HG02938 (cell line): ENCODE data around the gene HSPA12B.

Experiments used
- ATAC-seq: cut with Tn5 transposase; IDR thresholded peaks from one replicate; pipeline ENCODE4 v1.9.1; 2021; ENCODE audit warnings: mild to moderate bottlenecking, moderate library complexity; ENCODE audit not compliant: unreplicated experiment

HSPA12B gene

DNA sequence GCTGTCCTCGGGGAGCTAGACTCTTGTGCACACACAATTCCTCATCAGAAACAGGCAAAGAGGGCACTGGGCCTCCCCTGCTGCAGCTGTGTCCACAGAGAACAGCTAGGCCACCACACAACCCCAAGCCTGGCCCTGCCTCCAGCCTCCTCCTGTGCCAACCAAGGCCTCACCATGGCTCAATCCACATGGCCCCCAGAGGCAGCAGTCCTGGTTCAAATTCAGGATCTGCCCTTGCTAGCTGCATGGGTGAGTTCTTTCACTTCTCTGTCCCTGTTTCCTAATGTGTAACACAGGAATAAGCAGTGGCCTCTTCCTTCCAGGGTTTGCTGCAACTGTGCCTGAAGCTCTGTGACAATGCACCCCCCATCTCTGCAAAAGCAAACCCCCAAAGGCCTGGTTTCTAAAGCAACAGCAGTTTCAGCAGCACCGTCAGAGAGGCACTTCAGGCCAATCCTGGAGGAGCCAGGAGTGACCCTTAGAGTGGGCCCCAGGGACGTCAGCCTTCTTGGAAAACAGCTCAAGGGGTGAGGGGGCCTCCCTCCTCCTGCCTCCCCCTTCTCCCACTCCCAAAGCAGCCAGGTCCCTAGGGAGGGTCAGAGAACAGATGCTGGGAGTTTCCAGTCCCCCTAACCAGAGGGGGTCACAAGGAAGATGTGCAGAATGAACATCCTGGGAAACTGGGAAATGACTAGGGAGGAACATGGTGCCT lies 32.8 kb downstream of the HSPA12B start:
- no peak for ATAC-seq

GRCh38 chr20:3766422-3767109 lies 34.1 kb downstream of the HSPA12B start:
- no peak for ATAC-seq

DNA sequence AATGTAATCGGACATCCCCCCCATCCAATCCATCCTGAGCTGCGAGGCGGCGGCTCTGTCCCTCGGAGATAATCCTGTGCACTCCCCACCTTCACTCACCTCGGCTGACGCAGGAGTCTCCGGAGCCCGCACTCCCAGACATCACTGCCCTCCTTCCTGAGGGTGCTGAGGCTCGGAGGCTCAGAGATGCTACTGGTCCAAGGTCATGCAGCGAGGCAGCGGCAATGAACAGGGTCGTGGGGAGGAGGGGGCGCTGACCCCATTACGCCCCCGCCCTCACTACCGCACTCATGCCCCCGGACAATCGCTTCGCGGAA lies 34.6 kb downstream of the HSPA12B start:
- no peak for ATAC-seq

DNA sequence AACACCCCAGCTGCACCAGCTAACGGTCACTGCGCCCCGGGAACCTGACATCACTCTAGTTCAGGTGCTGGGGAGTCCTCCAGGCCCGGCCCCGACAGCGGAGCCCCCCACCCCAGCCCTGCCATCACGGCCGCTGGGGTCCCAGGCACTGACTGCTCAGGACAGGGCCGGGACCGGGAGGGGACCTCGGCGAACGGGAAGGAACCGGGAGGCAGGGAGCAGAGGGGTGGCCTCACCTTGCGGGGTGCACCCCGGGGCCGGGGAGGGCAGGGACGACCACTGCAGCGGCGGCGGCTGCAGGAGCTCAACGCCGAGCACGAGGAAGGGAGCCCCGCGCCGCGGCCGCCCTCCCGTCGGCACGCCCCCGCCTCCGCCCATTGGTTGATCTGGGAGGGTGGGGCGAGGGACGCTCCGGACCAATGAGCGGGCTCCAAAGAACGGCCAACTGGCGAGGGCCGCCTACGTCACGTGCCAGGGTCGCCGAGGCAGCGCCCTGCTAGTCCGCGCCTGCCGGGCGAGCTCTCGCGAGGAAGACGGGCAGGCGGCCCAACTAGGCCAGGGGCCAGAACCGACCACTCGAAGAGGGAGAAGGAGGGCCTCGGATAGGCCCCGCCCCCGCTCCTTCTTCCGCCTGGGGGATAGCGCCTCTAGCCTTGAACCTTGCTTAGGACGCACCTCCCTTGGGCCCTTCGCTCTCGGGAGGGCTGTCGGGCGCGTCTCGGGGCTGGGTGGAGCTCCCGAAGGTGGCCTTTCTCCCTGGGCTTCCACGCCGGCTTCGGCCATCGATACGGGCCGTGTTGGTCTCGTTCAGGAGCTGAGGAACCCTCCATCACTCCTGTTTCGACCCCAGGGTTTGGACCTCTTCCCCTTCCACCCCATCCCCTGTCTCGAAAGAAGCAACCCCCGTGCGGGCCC lies 35.2 kb downstream of the HSPA12B start, which contains the start of gene ADISSP:
ADISSP (minus strand) TSS at position 327 of the 915 bp plus-strand sequence. CDS start 7,653 bp downstream, outside the sequence.
- peak; percentile 89 for ATAC-seq

DNA sequence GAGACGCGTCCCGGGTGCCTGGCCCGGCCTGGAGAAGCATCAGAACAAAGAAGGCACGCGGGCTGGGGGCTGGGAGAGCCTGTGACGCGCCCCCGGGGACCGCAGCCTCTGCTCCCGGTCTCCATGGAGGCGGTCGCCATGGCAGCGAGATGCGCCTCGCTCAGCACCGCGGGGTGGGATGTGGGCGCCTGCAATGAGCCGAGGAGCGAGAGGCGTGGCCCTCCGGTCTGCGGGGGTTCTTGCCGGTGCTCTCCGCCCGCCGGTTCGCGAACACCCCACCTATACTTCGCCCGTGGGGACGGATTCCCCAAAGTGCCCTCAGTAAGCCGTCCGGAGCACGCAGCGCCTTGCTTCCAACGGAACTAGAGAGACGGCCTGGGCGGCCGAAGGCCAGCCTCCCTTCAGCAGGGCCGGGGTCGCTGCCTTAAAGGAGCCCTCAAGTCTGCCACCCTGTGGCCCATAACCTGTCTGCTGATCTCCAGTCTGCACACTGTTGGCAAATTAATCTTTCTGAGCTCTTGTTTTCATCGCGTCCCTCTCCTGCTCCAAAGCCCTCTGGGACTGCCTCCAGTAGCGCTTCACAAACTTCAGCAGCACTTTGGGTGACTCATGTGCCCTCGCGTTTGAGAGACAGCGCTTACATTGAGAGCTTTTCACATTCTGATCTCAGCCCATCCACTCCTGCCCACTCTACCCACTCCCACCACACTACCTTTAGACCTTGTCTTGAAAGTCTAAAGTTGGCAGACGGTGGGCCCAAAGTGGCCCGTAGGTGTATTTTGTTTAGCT lies 36.1 kb downstream of the HSPA12B start:
- peak; percentile 34 for ATAC-seq

GRCh38 chr20:3771552-3772058 lies 39.1 kb downstream of the HSPA12B start:
- ATAC-seq, result no peak

- no peak for ATAC-seq
Measured at GRCh38 chr20:3775457-3776108, 43.1 kb downstream of the HSPA12B start.

- no peak for ATAC-seq
Measured at GRCh38 chr20:3777381-3777715, 44.9 kb downstream of the HSPA12B start.

GRCh38 chr20:3777716-3778629 lies 45.5 kb downstream of the HSPA12B start:
- no peak for ATAC-seq

DNA sequence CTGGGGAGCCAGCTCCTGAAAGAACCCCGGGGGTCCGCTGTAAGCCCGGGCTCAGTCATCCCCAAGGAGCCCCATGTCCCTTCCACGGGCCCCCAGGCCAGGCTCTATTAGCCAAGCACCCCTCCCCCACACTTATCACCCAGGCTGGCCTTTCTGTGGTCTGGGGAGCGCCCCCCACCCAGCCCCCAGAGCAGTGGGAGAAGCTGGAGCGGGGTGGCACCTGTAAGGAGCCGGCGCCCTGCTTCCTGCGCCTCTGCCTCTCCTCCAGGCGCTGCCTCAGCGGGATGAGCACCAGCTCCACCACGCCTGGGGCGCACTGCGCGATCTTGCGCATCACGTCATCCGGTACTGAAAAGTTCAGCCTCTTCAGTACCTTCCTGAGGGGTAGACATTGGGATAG lies 46.5 kb downstream of the HSPA12B start:
- ATAC-seq, result no peak

DNA sequence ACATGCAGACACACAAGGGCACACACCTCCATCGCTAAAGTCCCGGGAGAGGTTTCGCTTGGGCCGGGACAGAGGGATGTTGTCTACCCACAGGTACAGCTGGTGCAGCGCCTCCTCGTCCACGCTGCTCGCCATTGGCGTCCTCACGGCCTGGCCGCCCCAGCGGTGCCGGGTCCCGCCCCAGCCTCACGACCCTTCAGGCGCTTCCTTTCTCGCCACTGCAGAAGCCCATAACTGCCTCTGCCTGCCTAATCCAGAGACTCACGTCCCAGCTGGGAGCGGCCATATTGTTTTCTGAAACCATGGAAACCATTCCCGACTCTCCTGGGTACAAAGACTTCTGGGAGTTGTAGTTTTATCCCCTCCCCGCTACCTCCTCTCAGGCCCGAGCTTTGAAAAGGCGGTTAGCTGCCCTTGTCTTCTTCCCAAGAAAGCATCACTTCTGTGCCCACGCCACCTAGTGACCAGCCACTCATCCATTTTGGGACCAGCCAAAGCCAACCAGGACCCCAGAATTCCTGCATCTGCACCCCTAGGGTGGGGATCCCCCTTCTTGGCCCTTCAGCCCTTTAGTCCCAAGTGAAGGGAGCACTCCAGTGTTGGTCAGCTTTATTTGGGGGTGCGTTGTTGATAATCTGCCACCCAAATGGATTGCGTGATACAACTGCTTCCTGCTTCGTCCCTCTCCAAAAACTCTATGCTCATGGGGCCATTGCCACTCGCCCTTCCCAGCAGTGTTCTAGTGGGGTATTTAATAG lies 48.8 kb downstream of the HSPA12B start, which contains the start of gene SPEF1:
SPEF1 (minus strand) TSS at position 296 of the 758 bp plus-strand sequence; CDS start at position 135, 161 bp downstream.
- ATAC-seq, result peak; percentile 39

DNA sequence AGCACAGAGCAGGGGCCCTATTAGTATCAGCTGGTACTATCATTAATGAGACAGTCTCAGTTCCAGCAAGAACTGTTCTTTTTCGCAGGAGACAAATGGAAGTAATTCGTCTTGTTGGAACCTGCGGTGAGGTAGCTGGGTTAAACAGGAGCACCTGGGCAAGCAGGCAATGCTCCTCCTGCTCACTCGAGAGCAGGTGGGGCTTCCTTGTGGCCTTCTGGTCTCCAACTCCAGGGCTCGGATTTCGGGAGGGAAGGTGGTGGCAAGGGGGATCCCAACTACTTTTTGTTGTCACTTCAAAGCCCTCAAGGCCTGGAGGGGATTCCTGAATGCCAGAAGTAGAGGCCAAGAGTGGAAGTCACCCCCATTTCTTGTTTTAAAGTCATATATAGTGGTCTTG lies 50.1 kb downstream of the HSPA12B start:
- ATAC-seq, result no peak

GRCh38 chr20:3783068-3783489 lies 50.6 kb downstream of the HSPA12B start:
- ATAC-seq, result no peak

DNA sequence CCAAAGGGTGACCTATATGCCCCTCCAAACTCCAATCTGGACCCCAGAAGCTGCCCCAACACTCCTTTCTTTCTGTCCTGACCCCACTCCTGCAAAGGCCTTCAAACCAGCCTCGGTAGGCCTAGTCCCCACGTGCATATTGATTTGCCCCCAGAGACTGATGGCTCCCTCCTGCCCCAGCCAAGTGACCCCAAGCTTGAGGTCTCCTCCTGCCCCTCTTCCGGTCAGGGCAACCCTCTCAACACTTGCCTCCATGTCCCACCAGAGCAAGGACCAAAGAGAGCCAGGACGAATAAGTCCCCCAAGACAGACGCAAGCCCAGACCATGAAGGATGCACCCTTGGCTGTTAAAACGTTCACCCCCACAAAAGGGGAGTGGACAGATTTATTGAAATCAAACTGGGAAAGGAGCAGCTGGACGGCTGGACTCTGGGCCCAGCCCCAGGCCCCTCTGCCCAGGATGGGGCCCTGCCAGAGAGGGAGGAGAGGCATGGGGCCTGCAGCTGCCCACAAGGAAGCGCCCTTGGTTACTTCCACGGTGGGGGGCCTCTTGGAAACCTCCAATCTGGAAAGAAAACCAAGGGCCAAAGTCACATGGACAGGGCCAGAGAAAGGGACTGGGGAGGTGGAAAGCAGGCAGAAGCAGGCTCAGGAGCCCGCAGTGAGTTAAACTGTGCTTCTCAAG lies 51.2 kb downstream of the HSPA12B start:
- ATAC-seq, result no peak

GRCh38 chr20:3784216-3784853 lies 51.9 kb downstream of the HSPA12B start:
- ATAC-seq, result no peak

- no peak for ATAC-seq
Measured at GRCh38 chr20:3784863-3785239, 52.4 kb downstream of the HSPA12B start.
